ENCODE measurements around the gene PRKRIP1. TPM values are rescaled to one million over a fixed set of nuclear protein-coding genes. Genes with fewer than 3 reads are reported as not detected.

The PRKRIP1 gene
- total RNA-seq, 1 experiment from 2014 or later: 24.9 TPM

- no peak overlapping the region for H3K27ac ChIP-seq (ENCODE audit: low read depth, low read length, poor library complexity, severe bottlenecking)
- no peak for DNase-seq (ENCODE audit: low spot score)
- intact Hi-C loops (cut with micrococcal nuclease; ENCODE audit: unreplicated experiment): no loop called here
- POLR2A ChIA-PET (ENCODE audit: low non-redundant PET): interaction anchor here (1.0 kb wide), 1 partner anchor 17 kb away, joined by 4 read pairs; the partner anchor contains the start of gene PRKRIP1
- H3K9me3 ChIP-seq (ENCODE audit: low read depth, low read length, poor library complexity, severe bottlenecking): no peaks in the 10 kb centered on the region
- TF ChIP-seq CTCF (conservative IDR thresholded peaks at IDR 0.05; ENCODE audit: low read depth, low read length): no peak
- no peak for TF ChIP-seq EZH2 (IDR thresholded peaks at IDR 0.05; ENCODE audit: borderline replicate concordance, low read depth, low read length, poor library complexity, severe bottlenecking)
- H3K27me3 ChIP-seq (replicated peaks; ENCODE audit: insufficient read depth, low read depth, low read length, poor library complexity): no peaks in the 10 kb centered on the region
- no peaks in the 10 kb centered on the region for H3K4me1 ChIP-seq (ENCODE audit: insufficient read depth, low read length, poor library complexity, severe bottlenecking)
- H3K36me3 ChIP-seq (ENCODE audit: insufficient read depth, low read length, poor library complexity, severe bottlenecking): peaks cover 71% of the 10 kb centered on the region
- CTCF ChIA-PET: no interaction called here
- BruUV-seq (replicated peaks): no TSS peak
- no peak overlapping the region for H3K4me3 ChIP-seq (ENCODE audit: low read depth, low read length, poor library complexity, severe bottlenecking)
These were observed 17.4 kb downstream of the PRKRIP1 start for GRCh38 chr7:102413611-102414010.

- no TSS peak for BruUV-seq (replicated peaks)
- Histone ChIP-seq H3K36me3 (ENCODE audit: insufficient read depth, low read length, poor library complexity, severe bottlenecking) (peaks cover 66% of the 10 kb centered on the region), H3K9me3 (ENCODE audit: low read depth, low read length, poor library complexity, severe bottlenecking) (no peaks in the 10 kb centered on the region), H3K27me3 (replicated peaks; ENCODE audit: insufficient read depth, low read depth, low read length, poor library complexity) (no peaks in the 10 kb centered on the region), H3K4me3 (ENCODE audit: low read depth, low read length, poor library complexity, severe bottlenecking) (no peak overlapping the region), H3K4me1 (ENCODE audit: insufficient read depth, low read length, poor library complexity, severe bottlenecking) (no peaks in the 10 kb centered on the region), H3K27ac (ENCODE audit: low read depth, low read length, poor library complexity, severe bottlenecking) (no peak overlapping the region)
- intact Hi-C loops (cut with micrococcal nuclease; ENCODE audit: unreplicated experiment): no loop called here
- POLR2A ChIA-PET (ENCODE audit: low non-redundant PET): no interaction called here
- CTCF ChIA-PET: no interaction called here
- DNase-seq (ENCODE audit: low spot score): no peak
- TF ChIP-seq EZH2 (IDR thresholded peaks at IDR 0.05; ENCODE audit: borderline replicate concordance, low read depth, low read length, poor library complexity, severe bottlenecking): no peak
- TF ChIP-seq CTCF (conservative IDR thresholded peaks at IDR 0.05; ENCODE audit: low read depth, low read length): no peak
These were observed 19.6 kb downstream of the PRKRIP1 start for GRCh38 chr7:102415685-102416225.

GRCh38 chr7:102416406-102416805 lies 20.2 kb downstream of the PRKRIP1 start:
- no peaks in the 10 kb centered on the region for H3K9me3 ChIP-seq (ENCODE audit: low read depth, low read length, poor library complexity, severe bottlenecking)
- no TSS peak for BruUV-seq (replicated peaks)
- DNase-seq (ENCODE audit: low spot score): no peak
- H3K36me3 ChIP-seq (ENCODE audit: insufficient read depth, low read length, poor library complexity, severe bottlenecking): peaks cover 64% of the 10 kb centered on the region
- TF ChIP-seq EZH2 (IDR thresholded peaks at IDR 0.05; ENCODE audit: borderline replicate concordance, low read depth, low read length, poor library complexity, severe bottlenecking): no peak
- TF ChIP-seq CTCF (conservative IDR thresholded peaks at IDR 0.05; ENCODE audit: low read depth, low read length): no peak
- H3K4me3 ChIP-seq (ENCODE audit: low read depth, low read length, poor library complexity, severe bottlenecking): no peak overlapping the region
- H3K4me1 ChIP-seq (ENCODE audit: insufficient read depth, low read length, poor library complexity, severe bottlenecking): no peaks in the 10 kb centered on the region
- ChIA-PET CTCF (no interaction called here), POLR2A (ENCODE audit: low non-redundant PET) (no interaction called here)
- H3K27ac ChIP-seq (ENCODE audit: low read depth, low read length, poor library complexity, severe bottlenecking): no peak overlapping the region
- intact Hi-C loops (cut with micrococcal nuclease; ENCODE audit: unreplicated experiment): no loop called here
- no peaks in the 10 kb centered on the region for H3K27me3 ChIP-seq (replicated peaks; ENCODE audit: insufficient read depth, low read depth, low read length, poor library complexity)

Measured in A673 (cell line).